NAMALWA (cell line): Measurements from ENCODE around the gene ACAA1.
A peak's percentile ranks its signal among the peaks of the same experiment; 100 is the strongest.

Source experiments
- DNase-seq: peaks from one replicate; pipeline ENCODE4 v3.0.0-alpha.2; 2015; ENCODE audit warnings: low spot score

Gene ACAA1

GRCh38 chr3:38118421-38119247, 18.3 kb downstream of the ACAA1 start:
- no peak for DNase-seq

GRCh38 chr3:38117748-38118420, 19.0 kb downstream of the ACAA1 start:
- DNase-seq: peak; percentile 85

GRCh38 chr3:38117163-38117716, 19.7 kb downstream of the ACAA1 start:
- no peak for DNase-seq

DNA sequence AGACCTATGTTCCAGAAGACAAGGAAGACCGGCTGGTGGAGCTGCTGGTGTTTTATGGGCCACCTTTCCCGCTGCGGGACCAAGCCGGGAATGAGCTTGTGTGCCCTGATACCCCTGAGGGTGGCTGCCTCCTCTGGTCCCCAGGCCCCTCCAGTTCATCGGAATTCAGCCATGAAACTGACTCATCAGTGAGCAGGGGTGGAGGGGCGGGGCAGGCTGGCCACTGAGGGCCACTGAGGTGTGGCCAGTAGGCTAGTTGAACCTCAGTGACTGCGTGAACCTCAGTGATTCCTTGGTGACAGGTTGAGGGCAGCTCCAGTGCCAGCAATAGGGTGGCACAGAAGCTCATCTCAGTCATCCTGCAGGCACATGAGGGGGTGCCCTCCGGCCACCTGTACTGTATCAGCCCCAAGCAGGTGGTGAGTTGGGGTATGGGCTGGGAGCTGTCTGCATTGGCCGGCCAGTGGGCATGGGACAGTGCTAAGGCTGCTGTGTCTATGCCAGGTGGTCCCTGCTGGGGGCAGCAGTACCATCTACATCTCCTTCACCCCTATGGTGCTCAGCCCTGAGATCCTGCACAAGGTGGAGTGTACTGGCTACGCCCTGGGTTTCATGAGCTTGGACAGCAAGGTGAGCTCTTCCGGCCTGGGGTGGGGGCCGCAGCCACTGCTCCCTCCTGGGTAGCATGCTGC, 20.3 kb downstream of the ACAA1 start:
- no peak for DNase-seq

DNA sequence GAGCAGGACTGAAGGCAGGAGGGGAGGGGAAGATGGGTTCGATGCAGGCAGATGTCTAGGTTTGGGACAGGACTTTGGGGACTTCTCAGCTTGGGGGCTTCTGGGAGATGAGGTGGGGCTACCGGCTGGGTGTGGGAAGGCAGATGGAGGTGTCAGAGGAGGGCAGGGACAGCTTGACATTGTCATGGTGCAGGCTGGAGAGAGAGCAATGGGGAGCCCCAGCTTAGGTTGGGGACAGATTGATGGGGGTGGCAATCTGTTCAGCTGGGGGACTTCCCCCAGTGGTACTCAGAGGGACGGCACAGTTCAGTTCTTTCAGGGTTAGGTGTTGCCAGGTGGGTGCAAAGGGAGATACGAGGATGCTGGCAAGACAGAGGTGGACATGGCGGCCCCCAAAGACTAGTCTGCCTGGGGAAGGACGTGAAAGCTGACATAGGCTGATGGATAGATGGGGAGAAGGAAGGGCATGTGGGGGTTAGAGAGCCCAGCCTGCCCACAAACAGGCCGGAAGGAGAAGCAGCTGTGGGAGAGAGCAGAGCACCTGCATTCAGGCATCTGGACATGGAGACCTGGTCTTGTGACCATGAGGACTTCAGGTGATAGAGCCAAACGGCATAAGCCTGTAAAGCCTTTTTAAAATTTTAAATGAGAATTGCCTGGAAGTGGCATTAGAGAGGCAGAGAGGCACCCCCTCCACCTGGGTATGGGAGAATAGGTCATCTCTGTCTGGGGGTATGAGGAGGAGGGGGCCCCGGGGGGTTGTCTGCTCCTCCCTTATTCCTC, 21.1 kb downstream of the ACAA1 start:
- DNase-seq: no peak

DNA sequence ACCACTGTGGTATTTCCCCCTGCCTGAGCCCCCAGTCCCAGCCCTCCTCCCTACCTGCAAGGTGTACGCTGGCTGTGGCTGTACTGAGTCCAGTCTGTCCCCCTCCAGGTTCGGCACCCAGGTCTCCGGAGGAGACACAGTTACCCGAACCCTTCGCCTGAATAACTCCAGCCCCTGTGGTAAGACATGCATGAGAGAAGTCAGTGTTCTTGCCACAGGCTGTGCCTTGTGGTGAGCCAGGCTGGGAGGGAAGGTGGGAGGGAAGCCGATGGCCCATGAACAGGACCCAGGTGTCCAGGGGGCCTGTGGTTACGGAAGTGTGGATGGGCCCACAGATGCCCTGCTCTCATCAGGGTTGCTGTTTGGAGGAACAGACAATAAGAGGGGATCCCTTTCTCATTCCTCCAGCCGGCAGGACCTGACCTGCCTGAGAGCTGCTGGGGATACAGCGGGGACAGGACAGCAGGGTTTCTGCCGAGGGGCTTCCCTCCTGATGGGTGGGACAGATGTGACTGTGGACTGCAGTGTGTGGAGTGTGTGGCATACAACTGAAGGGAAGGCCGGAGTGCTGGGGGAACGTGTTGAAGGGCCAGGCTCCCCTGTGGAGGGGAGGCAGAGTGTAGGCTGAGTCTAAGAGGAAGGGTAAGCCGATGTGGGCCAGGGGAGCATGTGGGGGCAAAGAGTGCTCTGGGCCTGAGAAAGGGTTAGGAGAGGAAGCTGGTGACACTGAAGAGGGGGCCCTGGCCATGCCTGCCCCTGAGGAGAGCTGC, 21.9 kb downstream of the ACAA1 start:
- DNase-seq: peak; percentile 39

GRCh38 chr3:38114052-38114874, 22.7 kb downstream of the ACAA1 start:
- DNase-seq: no peak

DNA sequence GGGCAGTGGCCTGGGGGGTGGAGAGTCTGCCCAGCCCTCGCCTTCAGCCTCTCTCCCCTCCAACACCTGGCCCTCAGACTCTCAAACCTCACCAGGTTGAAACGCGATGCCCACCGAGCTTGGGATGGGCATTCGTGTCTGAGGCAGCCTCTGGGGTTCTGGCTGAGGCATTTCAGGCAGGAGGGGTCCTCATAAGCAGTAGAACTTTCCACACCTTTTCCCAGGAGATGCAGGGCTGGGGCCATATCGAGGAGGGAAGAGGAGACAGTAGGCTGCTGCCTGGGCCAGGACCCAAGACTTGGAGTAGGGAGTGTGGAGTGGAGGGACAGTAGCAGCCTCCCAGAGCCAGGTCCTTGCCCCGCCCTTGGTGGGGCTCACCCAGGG, 24.6 kb downstream of the ACAA1 start:
- no peak for DNase-seq

DNA sequence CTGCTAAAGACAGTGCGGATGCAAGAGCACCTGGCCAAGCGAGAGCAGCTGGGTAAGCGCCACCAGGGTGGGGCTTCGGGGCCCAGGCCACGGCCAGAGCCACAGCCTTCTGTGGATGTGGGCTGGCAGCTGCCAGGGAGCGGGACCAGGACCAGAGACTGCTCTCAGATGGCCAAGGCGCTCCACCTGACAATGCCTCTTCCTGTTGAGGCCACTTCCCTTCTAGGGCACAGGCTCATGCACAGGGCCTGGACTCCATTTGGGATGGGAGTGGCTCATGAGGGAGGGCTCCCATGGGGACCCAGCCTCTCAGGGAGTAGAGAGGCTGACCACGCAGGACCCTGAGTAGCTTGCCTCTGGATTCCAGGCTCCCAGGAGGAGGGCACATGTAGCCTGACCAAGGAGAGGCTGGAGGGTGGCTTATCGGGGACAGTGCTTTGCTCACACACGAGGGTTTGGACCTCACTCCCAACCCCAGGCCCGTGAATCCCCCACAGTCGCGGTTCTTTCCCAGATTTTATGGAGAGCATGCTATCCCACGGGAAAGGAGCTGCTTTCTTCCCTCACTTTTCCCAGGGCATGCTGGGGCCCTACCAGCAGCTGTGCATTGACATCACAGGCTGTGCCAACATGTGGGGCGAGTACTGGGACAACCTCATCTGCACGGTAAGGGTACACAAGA, 25.1 kb downstream of the ACAA1 start:
- DNase-seq: no peak

DNA sequence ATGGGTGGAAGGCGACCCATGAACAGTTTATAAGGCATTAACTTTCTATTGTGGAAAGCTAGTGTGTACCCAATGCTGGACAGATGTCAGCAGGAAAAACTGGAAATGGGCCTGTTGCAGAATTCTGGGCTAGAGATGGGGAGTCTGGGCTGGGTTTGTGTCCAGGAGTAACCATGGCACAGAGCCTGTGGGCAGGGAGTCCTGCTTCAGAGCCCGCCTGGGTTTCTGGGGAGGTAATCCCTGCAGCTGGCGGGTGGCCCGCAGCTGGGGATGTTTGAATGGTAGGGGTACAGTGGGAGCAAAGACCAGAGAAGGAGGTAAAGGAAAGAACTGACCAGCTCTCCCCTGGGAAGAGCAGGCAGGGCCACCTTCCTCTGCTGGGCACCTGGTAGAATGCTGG, 25.7 kb downstream of the ACAA1 start:
- DNase-seq: no peak

GRCh38 chr3:38110314-38111050, 26.4 kb downstream of the ACAA1 start:
- DNase-seq: no peak

DNA sequence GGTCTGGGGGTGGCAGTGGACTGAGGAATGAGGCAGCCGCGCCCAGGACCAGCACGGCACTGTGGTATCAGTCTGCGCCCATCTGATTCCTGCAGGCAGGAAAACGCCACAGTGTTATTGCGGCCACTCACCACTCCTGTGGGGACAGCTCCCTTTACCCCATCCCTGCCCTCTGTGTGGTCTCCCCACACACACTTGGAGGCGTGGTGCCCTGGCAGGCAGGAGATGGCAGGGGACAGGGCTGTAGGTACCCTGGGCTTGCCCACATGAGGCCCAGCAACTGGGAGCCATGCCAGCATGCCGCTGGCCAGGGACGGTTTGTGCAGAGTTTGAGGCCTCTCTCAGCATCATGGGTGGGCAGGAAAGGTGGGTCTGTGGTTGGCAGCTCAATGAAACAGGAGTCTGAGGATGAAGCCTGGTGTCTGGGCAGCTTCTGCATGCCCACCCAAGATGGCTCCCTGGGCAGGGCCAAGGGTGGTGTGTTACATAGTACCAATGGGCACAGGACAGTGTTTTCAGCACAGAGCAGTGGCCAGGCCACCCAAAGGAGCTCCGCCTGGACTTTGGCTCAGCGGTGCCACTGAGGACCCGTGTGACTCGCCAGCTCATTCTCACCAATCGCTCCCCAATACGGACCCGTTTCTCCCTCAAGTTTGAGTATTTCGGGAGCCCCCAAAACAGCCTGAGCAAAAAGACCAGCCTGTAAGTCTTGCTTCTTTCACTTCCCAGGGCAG, 27.2 kb downstream of the ACAA1 start:
- no peak for DNase-seq

- DNase-seq: no peak
Observed at GRCh38 chr3:38108649-38109579, 28.0 kb downstream of the ACAA1 start.

DNA sequence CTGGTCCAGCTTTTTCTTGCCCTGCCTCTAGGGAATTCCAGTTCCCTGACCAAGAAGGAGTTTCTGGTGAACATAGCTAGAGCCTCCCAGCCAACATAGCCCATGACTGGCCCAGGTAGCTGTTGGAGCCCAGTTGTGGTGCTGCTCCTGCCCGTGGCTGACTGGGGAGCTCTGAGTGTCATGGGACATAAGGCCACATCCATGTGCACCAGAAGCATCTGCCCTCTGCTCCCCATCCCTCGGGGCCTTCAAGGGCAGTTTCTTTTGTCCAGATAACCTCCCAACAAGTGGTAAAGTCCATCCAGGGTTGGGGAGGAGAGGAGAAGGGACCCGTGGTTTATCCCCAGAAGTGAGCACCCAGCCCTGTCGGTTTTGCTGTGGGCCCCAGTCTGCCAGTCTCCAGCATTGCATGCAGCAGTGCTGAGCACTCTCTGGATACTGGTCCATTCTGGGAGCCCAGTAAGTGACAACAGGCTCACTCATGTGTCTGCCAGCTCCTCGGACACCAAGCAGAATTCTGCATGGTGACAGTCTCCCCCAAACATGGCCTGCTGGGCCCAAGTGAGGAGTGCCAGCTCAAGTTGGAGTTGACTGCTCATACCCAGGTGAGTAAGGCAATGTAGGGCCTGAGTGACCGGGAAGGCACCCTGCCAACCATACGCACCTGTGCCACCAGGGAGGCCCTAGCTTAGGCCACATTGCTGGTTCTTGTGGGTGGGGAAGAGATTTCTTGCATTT, 28.8 kb downstream of the ACAA1 start:
- no peak for DNase-seq

- DNase-seq: no peak
Observed at GRCh38 chr3:38105525-38105924, 31.4 kb downstream of the ACAA1 start.

DNA sequence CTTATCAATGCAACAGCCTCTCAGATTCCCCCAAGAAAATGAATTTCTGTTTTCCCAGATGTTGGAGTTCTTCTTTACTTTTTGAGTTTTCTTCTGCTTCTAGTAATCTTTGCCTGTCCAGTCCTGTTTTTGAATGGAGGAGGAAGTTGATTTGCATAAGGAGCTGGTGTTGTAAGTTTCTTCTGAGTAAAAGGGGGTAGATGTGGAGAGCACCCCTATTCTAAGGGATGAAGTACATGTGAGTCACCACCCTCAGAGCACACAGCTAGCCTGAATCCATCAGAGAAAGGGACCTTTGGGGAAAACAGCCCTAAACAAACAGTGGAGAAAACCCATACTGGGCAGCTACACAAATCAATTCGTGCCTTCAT, 34.5 kb downstream of the ACAA1 start:
- DNase-seq: no peak
